Measurements from ENCODE around the gene TENM4. TPM values are rescaled to one million over a fixed set of nuclear protein-coding genes. Genes with fewer than 3 reads are reported as not detected.

Gene TENM4
- polyA plus RNA-seq, 3 donors = 0.31 to 1.7 TPM; not detected in 1

GRCh38 chr11:79084382-79084781, 356.4 kb downstream of the TENM4 start:
- H3K27ac ChIP-seq (ENCODE audit: low read depth in 1 of 2, low read length in 2 of 2) = no peak overlapping the region
- H3K4me1 ChIP-seq (ENCODE audit: control insufficient read depth in 1 of 2, insufficient read depth in 2 of 2, low read length in 2 of 2) = no peaks in the 10 kb centered on the region
- H3K9ac ChIP-seq (ENCODE audit: insufficient read depth, low read length, poor library complexity, severe bottlenecking) = no peak overlapping the region
- H3K4me2 ChIP-seq (replicated peaks; ENCODE audit: extremely low read depth, low read length, poor library complexity, severe bottlenecking) = no peak overlapping the region
- Mint-ChIP-seq H3K9me3 (no peaks in the 10 kb centered on the region), H3K4me3 (no peak overlapping the region), H3K27me3 (ENCODE audit: low read depth in 3 of 3) (peaks cover 5 to 12% (median 9%) of the 10 kb centered on the region in 3 donors), H3K4me1 (no peaks in the 10 kb centered on the region), H3K36me3 (no peaks in the 10 kb centered on the region), H3K27ac (no peak overlapping the region)
- no peak overlapping the region for H3K4me3 ChIP-seq (replicated peaks in 1 of 3; ENCODE audit: low read depth in 2 of 3, low read length in 3 of 3)
- TF ChIP-seq CTCF (IDR thresholded peaks at IDR 0.05) = no peak
- no peaks in the 10 kb centered on the region for H3K27me3 ChIP-seq (ENCODE audit: control insufficient read depth in 2 of 2, insufficient read depth in 2 of 2, low read length in 2 of 2)
- H2AFZ ChIP-seq (ENCODE audit: insufficient read depth, low read depth, low read length, poor library complexity, severe bottlenecking) = no peak overlapping the region
- no peaks in the 10 kb centered on the region for H3K9me3 ChIP-seq (replicated peaks in 1 of 2; ENCODE audit: control insufficient read depth in 1 of 2, insufficient read depth in 1 of 2, low read length in 2 of 2)
- WGBS (ENCODE audit: insufficient coverage) = no CpG with 5 or more reads among the region's 5 CpGs
- DNase-seq = no peak
- no peaks in the 10 kb centered on the region for H4K20me1 ChIP-seq (ENCODE audit: insufficient read depth, low read length)
- intact Hi-C loops (cut with micrococcal nuclease) = no loop called here
- H3K36me3 ChIP-seq (replicated peaks in 1 of 2; ENCODE audit: control insufficient read depth in 1 of 2, insufficient read depth in 2 of 2, low read length in 2 of 2) = no peaks in the 10 kb centered on the region
- H3K79me2 ChIP-seq (ENCODE audit: insufficient read depth, low read length) = no peaks in the 10 kb centered on the region

GRCh38 chr11:79083352-79083751, 357.5 kb downstream of the TENM4 start:
- no peak overlapping the region for H2AFZ ChIP-seq (ENCODE audit: insufficient read depth, low read depth, low read length, poor library complexity, severe bottlenecking)
- no peak overlapping the region for H3K4me2 ChIP-seq (replicated peaks; ENCODE audit: extremely low read depth, low read length, poor library complexity, severe bottlenecking)
- Mint-ChIP-seq H3K4me1 (no peaks in the 10 kb centered on the region), H3K27me3 (ENCODE audit: low read depth in 3 of 3) (peaks cover 7 to 12% (median 9%) of the 10 kb centered on the region in 3 donors), H3K4me3 (no peak overlapping the region), H3K9me3 (no peaks in the 10 kb centered on the region), H3K36me3 (no peaks in the 10 kb centered on the region), H3K27ac (no peak overlapping the region)
- H3K36me3 ChIP-seq (replicated peaks in 1 of 2; ENCODE audit: control insufficient read depth in 1 of 2, insufficient read depth in 2 of 2, low read length in 2 of 2) = no peaks in the 10 kb centered on the region
- no peak overlapping the region for H3K4me3 ChIP-seq (replicated peaks in 1 of 3; ENCODE audit: low read depth in 2 of 3, low read length in 3 of 3)
- no peak for TF ChIP-seq CTCF (IDR thresholded peaks at IDR 0.05)
- H3K79me2 ChIP-seq (ENCODE audit: insufficient read depth, low read length) = no peaks in the 10 kb centered on the region
- WGBS (ENCODE audit: insufficient coverage) = 93% methylated on average over 3 of the region's 6 CpGs
- intact Hi-C loops (cut with micrococcal nuclease) = no loop called here
- H4K20me1 ChIP-seq (ENCODE audit: insufficient read depth, low read length) = no peaks in the 10 kb centered on the region
- H3K9ac ChIP-seq (ENCODE audit: insufficient read depth, low read length, poor library complexity, severe bottlenecking) = no peak overlapping the region
- H3K9me3 ChIP-seq (replicated peaks in 1 of 2; ENCODE audit: control insufficient read depth in 1 of 2, insufficient read depth in 1 of 2, low read length in 2 of 2) = no peaks in the 10 kb centered on the region
- no peak for DNase-seq
- no peak overlapping the region for H3K27ac ChIP-seq (ENCODE audit: low read depth in 1 of 2, low read length in 2 of 2)
- H3K4me1 ChIP-seq (ENCODE audit: control insufficient read depth in 1 of 2, insufficient read depth in 2 of 2, low read length in 2 of 2) = no peaks in the 10 kb centered on the region
- H3K27me3 ChIP-seq (ENCODE audit: control insufficient read depth in 2 of 2, insufficient read depth in 2 of 2, low read length in 2 of 2) = no peaks in the 10 kb centered on the region

Measured in CD14-positive monocyte (primary cell).